GM18520 (cell line): ENCODE results near the gene FOXL2.

Source experiments
- ATAC-seq: cut with Tn5 transposase; IDR thresholded peaks from one replicate; pipeline ENCODE4 v1.9.1; 2021; ENCODE audit not compliant: unreplicated experiment

FOXL2 gene

DNA sequence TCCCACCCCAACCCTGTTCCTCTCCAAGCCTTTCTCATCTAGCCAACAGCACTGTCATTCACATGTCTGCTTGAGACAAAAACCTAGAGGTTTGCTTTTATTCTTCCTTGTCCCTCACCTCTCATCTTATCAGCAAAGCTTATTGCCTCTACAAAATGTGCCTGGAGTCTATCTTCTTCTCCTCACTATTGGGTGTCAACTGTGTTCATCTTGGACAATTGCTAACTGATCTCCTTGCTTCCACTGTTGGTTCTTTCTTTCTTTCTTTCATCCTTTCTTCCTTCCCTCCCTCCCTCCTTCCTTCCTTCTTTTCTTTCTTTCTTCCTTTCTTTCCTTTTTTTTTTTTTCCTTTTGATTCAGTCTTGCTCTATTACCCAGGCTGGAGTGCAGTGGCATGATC is 48.2 kb downstream of the FOXL2 start:
- ATAC-seq, result no peak

DNA sequence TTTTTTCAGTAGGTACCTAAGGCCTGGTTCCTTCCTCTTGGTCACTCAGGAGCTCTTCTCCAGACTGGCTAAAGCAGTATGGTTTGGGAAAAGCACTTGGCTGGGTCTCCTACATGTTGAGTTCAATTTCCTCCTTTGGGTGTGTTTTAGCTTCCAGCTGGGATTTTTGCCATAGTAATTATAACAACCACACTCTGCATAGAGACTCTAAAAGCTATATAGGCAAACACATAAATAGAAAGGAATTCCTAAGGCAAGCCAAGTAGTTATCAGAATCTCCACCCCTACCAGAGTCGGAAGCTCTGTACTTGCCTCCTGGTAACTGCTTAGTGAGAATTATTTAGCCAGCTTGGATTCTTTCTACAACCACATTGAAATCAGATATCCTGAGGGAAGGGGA is 48.6 kb downstream of the FOXL2 start:
- ATAC-seq, result no peak
